ENCODE results near the gene JARID2. TPM values are rescaled to one million over a fixed set of nuclear protein-coding genes. Genes with fewer than 3 reads are reported as not detected.

JARID2 gene
- polyA plus RNA-seq, 3 donors = 2.0 to 7.0 (median 3.8) TPM

DNA sequence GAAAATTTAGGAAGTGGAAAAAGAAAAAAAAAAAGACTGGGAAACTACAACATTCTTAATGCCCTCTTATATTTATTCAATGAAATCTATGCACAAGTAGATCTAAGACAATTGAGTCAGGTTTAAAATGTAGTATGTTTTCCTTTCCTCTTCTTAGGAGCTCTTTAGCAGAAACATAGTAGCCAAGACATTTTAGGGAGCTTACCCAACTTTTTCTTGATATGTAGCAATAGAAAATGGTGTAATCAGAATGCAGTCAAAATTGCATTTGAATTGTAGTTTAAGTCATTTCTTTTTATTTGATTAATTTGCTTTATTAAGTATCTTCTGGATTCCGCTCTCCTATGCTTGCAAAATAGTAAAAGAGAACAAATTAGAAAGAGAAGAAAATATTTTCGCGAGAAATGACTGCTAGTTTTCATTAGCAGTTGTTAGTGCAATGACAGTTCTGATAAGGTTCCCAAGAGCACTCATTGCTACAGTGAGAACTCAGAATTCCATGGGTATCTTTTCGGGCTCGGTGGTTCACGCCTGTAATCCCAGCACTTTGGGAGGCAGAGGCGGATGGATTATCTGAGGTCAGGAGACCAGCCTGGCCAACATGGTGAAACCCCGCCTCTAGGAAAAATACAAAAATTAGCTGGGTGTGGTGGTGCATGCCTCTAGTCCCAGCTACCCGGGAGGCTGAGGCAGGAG lies 52.2 kb downstream of the JARID2 start:
- WGBS, 3 donors = 74 to 89% (median 77%) methylated on average over 9 of the region's 9 CpGs
- no peak overlapping the region for H3K27ac ChIP-seq (ENCODE audit: low read depth, low read length)

DNA sequence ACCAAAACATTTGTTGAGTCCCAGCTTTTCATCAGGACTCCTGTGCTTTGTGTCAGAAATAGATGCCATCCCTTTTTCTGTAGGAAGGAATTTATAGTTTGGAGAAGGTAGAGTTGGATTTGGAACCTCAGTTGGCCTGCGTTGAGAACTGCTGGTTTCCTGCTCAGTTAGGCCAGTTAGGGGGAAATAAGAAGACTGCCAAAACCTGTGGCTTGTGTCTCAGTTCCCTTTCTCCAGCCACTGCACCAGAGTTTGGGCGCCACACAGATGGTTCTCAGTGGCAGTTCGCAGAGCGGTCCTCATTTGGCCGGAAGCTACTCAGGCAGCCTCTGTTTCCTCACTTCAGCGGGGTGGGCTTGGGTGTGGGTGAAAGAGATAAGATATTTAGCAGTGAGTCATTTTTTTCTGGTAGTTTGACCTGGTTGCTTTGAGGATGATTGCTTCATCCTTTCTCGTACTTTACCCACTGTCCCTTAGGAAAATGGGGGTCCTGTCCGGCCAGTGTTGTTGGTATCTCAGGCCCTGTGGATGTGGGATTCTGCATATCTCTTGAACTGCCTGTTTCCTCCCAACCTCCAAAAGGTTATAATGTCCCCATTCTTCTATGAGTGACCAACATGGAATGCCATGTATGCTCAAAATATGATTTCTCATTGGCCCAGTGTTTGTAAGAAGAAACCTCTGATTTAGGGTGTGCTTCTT lies 53.7 kb downstream of the JARID2 start:
- no peak overlapping the region for H3K27ac ChIP-seq (ENCODE audit: low read depth, low read length)
- 44 to 70% (median 51%) methylated on average over 8 of the region's 8 CpGs for WGBS, 3 donors

DNA sequence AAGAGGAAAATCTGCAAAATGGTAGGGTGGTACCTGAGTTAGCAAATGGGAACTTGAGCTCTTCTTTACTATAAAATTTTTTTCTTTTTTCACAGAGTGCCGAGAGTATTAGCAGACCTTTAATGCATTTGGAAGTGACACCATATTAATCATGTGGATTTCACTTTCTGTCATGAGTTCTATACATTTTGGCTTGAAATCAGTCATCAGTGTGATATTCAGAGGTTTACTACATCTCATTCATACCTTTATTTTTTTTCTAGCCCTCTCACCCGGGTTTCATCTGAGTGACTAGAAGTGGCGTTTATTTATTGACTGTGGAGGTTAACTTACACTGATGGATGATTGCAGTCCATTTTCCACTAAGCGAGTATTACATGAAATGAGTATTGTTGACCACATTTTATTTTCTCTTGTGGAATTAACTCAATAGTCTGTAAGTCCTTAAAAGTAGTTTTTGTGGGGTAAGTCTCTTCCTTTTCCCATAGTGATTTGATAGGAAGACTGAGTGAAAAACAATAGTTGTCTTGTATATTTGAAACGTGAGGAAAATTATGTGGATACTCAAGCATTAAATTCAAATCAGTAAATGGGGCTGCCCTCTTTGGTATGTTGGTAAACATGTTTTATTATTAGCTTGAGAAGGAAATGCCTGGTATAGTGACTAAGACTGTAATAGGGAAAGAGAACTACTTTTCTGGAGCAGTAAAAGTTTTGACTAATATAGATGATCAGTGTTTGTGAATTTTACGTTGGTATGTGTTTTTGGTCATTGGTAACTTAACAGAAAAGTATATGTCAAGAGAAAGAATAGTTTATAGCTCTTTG lies 55.5 kb downstream of the JARID2 start:
- H3K27ac ChIP-seq (ENCODE audit: low read depth, low read length) = no peak overlapping the region
- WGBS, 3 donors = 76 to 81% (median 81%) methylated on average over 6 of the region's 6 CpGs

DNA sequence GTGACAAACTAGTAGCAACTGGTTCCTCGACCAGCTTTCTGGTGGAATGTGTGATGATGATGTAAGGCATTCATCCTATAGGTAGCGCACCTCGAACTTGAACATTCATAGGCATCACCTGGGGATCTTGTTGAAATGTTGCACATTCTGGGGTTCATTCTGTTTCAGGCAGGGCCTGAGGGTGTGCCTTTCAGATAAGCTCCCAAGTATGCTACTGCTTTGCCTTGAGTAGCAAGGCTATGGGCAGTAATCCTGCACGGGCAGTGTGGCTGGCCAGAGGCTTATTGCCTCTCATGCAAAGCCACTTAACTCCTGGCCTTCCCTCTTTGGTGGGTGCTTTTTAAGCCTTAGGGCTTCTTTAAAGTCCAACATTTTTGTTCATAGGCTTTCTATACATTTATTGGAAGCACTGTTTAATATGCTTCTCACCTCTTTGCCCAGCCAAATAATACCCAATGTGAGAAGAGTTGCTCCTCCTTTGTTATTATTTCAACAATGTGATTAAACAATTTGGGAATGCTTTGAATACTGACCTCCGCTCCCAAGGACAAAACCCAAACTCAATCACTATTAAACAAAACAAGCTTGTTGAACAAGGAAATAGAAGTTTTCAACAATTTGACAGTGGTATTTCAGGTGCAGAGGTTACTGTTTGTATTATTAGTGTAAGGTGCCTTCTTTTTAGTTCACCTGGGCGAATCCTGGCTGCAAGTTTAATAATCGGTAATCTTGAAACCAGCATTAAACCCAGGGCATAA lies 57.5 kb downstream of the JARID2 start:
- no peak overlapping the region for H3K27ac ChIP-seq (ENCODE audit: low read depth, low read length)
- WGBS, 3 donors = 66 to 95% (median 93%) methylated on average over 7 of the region's 7 CpGs

DNA sequence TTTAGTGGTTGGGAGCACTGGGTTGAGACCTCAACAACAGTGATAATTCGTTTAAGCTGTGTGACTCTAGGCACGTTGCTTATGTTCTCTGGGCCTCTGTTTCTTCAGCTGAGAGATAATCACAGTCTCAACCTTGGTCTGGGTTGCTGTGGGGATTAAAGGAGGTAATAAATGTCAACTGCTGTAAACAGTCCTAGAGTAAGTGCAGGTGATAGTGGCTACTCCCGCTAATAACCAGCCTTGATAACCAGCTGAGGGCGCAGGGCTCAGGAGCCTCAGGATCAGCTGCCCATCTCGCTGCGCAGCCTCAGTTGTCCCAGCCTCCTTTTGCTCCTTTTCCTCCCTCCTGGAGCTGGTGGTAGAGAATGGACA lies 58.0 kb downstream of the JARID2 start:
- WGBS, 3 donors = 66 to 95% (median 94%) methylated on average over 6 of the region's 6 CpGs

DNA sequence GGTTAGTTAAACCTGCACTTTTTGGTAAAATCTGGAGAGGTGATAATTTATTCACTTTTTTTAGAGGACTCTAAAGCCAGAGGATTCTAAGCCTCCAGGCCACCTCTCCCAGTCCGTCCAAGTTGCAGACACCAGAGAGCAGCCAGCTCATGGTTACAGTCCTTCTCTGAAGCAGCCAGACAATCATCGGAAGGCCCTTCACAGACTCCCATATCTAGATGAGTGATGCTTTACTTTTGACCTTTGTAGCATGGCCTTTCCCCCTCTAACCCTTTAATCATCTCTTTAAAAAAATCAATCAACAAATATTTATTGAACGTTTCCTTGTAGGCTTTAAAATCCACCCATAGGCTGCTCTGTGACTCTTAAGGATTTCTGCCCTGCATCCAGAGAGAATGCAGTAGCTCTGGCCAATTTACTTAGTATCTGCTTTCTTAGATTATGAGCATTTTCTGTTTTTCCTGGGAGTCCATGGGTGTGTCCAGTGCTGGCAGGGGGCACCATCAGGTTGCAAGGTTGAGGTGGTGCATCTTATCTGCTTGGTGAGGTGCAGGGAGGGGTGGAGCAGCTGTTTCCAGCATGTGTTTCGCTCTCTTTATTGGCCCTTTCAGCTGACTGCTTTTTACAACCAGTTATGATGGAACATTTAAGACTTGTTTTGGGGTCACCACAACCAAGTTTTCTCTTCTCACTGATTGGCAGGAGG lies 58.6 kb downstream of the JARID2 start:
- 60 to 81% (median 74%) methylated on average over 4 of the region's 4 CpGs for WGBS, 3 donors
- no peak overlapping the region for H3K27ac ChIP-seq (ENCODE audit: low read depth, low read length)

More for the DNA sequence above, 58.0 kb downstream of the JARID2 start:
- H3K27ac ChIP-seq (ENCODE audit: low read depth, low read length) = no peak overlapping the region

DNA sequence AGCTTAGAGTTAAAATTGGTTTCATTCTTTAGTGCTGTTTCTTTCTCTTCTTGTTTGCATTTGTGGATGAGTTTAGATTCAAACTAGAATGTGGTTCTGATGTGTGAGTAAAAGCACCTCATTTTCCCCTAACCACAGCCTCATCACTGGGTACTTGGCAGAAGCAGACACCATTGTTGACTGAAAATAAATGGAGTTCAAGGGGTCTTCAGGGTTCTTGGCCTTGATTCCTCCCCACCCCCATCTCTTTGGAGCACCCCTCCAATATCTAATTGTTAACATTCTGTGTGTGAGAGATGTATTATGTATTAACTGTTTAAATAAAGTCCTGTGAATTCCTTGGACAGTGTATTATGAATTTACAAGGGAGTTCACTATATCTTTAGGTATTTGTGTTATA lies 59.6 kb downstream of the JARID2 start:
- no peak overlapping the region for H3K27ac ChIP-seq (ENCODE audit: low read depth, low read length)

DNA sequence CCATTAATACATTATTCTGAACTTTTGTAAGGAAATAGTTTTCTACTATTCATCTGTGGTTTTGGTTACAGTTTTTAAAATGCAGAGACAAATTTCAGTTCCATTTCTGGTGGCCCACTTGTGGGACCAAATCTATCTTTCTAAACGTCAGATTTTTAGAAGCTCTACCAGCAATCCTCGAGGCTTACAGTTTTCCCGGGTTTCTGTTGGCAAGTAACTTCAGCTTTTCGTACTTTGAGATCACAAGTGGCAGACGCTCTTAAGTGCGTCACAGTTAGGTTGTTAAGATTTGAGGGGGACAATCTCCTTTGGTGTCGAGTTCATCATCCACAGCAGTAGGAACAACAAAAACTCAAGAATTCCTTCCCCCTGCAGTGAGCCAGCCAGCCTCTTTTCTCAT lies 60.0 kb downstream of the JARID2 start:
- 65 to 88% (median 66%) methylated on average over 7 of the region's 7 CpGs for WGBS, 3 donors
- no peak overlapping the region for H3K27ac ChIP-seq (ENCODE audit: low read depth, low read length)

DNA sequence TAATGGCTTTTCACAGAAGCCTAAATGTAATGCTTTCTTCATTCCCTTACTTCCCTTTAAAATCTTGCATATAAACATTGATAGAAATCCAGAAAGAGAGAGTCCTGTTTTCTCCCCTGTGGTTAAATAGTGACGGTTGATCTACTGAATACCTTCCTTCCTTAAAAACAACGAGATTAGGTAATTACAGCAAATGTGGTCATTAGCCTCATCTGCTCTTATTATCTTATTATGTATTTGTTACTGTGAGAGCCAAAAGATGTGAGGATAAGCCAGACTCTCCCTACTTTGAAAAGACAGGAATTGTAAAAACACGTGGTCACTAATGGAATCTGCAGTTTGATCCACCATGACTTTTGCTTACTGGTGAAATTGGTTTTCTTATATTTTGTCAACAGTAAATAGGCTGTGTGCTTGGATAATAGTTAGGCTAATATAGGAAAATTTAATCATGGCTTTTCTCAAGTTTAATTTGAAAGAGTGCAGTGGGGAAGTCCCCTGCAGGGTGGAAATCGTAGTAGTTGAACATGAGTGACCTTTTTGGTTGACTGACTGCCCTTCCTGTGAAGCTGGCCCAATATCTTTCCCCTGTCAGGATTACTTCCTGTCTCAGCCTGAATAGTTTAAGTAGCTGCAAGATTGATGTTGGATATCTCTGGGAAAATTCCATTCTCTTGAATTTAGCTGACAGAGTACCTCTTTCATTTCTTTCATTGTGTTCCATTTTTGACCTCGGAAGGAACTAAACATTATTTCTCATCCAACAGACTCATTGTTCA lies 62.8 kb downstream of the JARID2 start:
- 29 to 71% (median 39%) methylated on average over 5 of the region's 5 CpGs for whole genome bisulfite sequencing, 3 donors
- H3K27ac ChIP-seq (ENCODE audit: low read depth, low read length) = no peak overlapping the region

DNA sequence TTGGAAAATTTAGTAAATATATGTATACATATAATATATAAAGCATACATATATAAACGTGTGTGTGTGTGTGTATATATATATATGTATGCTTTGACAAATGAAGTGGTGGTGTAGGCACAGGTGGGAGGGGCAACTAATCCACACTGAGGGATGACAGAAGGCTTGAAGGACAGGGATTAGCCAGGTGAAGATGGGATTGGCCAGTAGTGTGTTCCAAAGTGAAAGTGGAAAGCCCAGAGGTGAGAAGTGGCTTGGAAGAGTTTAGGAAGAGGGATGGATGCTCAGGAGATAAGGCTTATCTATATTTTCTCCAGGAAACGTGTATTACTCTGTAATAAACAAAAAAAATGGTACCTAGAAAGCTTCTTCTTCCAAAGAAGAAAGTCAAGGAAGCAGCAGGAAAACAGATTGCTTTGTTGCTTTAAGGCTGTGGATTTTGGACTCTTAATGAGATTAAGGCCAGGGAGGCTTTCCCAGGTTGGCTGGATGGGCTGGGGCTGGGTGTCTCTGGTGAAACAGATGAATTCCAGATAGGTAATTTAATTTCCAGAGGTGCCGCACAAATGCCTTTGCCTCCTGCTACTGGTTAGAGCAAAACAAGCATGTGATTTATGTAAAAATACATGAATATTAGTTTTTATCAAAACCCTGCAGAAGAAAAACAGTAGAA lies 63.9 kb downstream of the JARID2 start:
- H3K27ac ChIP-seq (ENCODE audit: low read depth, low read length) = no peak overlapping the region
- whole genome bisulfite sequencing, 3 donors = 42 to 76% (median 72%) methylated on average over 3 of the region's 3 CpGs

DNA sequence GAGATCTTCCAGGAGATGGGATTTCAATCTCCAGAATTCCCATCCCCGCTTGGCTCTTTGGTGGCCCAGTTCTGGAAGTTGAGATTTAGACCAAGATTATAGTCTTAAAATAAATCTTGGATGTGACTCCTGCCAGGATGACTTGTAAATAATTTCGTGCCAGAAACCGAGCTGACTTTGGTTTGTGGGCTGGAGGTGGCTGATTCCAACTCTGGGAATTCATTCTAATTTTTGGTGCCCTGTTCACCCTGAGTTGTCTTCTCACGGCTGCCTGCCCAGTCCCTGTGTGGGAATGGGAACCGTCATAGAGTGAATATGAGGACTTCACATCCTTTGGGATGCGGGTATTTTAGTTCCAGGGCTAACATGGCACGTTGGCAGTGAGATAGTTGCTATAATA lies 64.8 kb downstream of the JARID2 start:
- WGBS, 3 donors = 69 to 75% (median 69%) methylated on average over 7 of the region's 7 CpGs
- no peak overlapping the region for H3K27ac ChIP-seq (ENCODE audit: low read depth, low read length)

DNA sequence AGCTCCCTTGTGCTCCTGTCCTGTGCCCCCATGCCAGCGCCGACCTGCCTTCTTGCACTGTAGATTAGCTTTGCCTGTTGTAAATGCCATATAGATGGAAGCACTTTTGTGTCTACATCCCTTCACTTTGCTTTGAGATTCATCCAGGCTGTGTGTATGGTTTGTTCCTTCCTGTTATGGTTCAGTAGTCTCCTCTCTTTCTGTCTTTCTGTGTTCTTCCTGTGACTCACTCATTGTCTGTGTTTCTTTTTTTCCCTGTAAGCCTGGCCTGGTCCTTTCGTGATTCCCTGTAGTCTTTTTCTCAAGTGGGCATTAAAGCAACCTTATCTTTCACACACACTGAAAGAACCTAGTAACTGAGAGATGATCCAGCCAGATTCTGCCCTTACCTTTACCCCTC lies 66.6 kb downstream of the JARID2 start:
- no peak overlapping the region for H3K27ac ChIP-seq (ENCODE audit: low read depth, low read length)
- 70 to 88% (median 72%) methylated on average over 3 of the region's 3 CpGs for WGBS, 3 donors

DNA sequence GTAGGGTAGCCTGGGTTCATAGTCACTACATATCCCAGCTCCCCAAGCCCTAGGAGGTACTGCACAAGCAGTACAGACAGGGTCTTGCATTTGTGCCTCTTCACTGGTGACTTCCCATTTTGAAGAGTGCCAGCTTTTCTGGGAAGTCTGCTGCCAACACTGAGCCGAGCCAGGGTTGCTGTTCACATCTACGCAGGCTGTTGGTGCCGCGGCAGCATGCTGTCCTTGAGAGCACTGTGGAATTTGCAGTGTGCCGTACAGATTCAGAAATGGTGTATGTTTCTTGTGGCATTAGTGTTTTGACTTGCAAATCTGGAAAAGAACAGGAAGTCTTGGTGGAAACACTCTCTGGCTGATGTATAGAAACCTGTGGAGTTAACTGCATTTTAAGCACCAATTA lies 67.5 kb downstream of the JARID2 start:
- WGBS, 3 donors = 5 to 62% (median 33%) methylated on average over 5 of the region's 5 CpGs
- no peak overlapping the region for H3K27ac ChIP-seq (ENCODE audit: low read depth, low read length)

DNA sequence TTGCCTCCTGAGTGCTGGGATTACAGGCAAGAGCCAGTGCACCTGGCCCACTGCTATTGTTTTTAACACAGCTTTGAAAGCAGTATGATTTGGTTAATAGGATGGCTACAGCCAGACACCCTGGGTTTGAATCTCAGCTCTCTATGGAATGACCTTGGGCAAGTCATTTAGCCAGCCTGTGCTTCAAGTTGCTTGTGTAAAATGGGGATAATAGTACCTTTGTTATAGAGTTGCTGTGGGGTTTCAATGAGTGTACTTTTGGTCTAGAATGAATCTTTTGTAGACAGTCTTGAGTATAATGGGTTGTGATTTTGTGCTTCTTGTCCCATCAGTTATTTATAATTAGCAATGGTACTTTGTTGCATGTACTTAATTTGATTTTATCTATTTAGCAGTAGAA lies 70.9 kb downstream of the JARID2 start:
- no peak overlapping the region for H3K27ac ChIP-seq (ENCODE audit: low read depth, low read length)

DNA sequence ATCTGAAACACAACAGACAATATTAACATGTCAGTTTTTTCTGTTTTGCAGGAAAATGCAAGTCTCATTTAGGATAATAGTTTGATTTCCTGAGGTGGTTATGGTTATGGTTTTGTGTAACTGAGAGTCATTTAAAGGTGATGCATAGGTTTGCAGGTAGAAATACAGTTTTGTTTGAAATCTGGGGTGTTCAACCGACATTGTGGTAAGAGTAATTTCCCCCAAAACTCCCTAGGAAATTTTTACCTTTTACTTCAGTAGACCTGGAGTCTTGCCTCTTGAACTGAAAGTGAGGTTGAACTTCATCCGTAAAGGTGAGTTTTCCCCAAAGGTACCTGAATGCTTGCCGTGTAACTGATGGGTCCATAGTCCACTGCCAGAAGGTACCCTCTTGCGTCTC lies 71.4 kb downstream of the JARID2 start:
- no peak overlapping the region for H3K27ac ChIP-seq (ENCODE audit: low read depth, low read length)
- WGBS, 3 donors = 92 to 98% (median 93%) methylated on average over 4 of the region's 4 CpGs

DNA sequence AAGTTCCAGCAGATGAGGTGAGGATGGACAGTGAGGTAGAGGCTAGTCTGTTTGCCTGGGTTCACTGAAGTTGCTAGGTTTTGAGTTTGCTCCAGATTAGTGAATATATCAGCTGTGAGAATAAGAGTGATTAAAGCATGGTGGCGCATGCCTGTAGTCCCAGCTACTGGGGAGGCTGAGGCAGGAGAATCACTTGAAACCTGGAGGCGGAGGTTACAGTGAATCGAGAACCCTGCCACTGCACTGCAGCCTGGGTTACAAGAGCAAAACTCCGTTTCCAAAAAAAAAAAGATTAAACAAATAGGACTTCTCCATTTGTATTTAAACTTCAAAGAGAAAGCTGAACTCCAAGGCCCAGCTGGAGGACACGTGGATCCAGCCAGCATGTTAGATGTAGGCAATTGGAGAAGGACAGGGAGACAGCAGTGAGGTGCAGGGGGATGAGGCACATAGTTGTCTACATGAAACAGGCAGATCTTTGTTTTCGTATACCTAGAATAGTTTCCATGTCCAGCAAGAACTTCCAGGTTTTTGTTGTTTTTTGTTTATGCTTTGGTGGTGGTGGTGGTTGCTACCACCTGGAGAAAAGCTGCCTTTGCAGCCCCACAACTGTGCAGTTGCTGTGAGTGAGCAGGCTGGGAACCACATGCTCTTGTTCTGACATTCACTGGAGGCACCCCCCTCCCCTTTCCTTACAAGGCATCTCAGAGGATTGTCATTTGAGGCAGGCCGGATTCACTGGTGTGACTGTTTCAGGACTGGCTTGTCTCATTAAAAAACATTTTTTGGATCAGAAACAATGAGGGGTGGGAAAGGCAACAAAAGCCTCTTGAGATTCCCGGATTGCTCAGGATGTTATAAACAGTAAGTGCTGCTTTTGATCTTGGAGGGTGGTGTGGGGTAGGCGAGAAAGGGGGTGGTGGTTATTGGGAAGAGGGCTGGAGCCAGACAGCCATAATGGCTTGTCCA lies 72.3 kb downstream of the JARID2 start:
- 67 to 82% (median 68%) methylated on average over 9 of the region's 9 CpGs for WGBS, 3 donors
- no peak overlapping the region for H3K27ac ChIP-seq (ENCODE audit: low read depth, low read length)

All from adipose tissue (tissue), 3 donors.